22Rv1 (cell line): ENCODE data around the gene STAB1.

Source experiments
- H3K27ac ChIP-seq: fragments of 450-650 bp; 2 replicates; pipeline ENCODE4 v1.5.1; 2017
- ZFX ChIP-seq: fragments of 450-650 bp; IDR thresholded peaks from 2 replicates; pipeline ENCODE4 v1.6.1; 2017; ENCODE audit warnings: antibody characterized with exemption, borderline replicate concordance
- TF ChIP-seq, protein P1 (sequence below): fragments of 450-650 bp; IDR thresholded peaks from 2 replicates; pipeline ENCODE4 v1.5.1; 2017; ENCODE audit warnings: mild to moderate bottlenecking

Gene STAB1

DNA sequence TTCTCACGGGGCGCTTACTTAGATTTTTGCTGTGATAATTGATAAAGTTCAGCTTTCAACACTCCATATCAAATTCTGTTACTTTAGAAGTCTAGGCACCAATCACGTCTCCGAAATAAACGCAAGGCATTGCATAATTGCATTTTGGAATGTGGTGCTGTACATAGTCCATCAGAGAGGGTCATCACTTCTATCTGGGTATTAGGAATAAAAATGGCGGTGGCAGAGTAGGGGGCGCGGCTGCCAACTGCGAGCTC, 40.9 kb downstream of the STAB1 start:
- TF ChIP-seq, protein P1, sequence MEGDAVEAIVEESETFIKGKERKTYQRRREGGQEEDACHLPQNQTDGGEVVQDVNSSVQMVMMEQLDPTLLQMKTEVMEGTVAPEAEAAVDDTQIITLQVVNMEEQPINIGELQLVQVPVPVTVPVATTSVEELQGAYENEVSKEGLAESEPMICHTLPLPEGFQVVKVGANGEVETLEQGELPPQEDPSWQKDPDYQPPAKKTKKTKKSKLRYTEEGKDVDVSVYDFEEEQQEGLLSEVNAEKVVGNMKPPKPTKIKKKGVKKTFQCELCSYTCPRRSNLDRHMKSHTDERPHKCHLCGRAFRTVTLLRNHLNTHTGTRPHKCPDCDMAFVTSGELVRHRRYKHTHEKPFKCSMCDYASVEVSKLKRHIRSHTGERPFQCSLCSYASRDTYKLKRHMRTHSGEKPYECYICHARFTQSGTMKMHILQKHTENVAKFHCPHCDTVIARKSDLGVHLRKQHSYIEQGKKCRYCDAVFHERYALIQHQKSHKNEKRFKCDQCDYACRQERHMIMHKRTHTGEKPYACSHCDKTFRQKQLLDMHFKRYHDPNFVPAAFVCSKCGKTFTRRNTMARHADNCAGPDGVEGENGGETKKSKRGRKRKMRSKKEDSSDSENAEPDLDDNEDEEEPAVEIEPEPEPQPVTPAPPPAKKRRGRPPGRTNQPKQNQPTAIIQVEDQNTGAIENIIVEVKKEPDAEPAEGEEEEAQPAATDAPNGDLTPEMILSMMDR = no peak
- TF ChIP-seq ZFX = no peak
- H3K27ac ChIP-seq = peak overlapping the region; percentile 94

DNA sequence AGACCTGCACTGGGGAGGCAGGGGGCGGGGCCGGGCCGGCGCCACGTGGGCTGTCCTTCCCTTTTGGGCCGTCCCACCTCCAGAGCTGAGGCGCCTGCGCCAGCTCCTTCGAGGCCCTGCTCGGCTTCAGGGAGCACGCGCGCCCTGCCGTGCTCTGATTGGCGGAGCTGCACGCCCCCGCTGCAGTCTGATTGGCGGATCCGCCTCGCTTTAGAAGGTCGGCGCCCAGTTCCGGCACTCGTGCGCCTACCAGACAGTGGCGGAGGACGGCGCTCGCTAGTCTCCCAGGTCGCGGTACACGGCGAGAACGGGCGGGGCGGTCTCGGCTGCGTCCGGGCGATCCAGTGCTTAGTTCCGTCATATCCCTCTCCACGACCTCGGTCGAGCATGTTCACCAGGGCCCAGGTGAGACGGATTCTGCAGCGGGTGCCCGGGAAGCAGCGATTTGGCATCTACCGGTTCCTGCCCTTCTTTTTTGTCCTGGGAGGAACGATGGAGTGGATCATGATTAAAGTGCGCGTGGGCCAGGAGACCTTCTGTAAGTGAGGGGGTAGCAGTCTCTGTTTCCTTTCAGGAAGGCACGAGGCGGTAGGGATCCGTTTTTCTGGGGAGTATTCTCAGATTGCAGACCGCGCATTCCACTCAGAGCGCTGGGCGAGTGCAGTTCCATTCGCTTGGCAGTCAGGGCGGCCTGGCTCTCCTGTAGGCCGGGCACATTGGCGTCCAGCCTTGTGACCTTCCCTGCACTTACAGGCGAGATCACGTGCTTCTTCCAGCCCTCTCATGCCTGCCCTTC, 41.4 kb downstream of the STAB1 start, which contains the start of gene UQCC5:
Gene UQCC5 (plus strand): TSS at position 237 of the 796 bp plus-strand sequence. CDS start 151 bp downstream, at position 388.
- H3K27ac ChIP-seq = peak within 1 kb of the TSS; percentile 94
- TF ChIP-seq, protein P1 = no peak; the same call in 1 of the 2 replicates
- no peak for TF ChIP-seq ZFX

DNA sequence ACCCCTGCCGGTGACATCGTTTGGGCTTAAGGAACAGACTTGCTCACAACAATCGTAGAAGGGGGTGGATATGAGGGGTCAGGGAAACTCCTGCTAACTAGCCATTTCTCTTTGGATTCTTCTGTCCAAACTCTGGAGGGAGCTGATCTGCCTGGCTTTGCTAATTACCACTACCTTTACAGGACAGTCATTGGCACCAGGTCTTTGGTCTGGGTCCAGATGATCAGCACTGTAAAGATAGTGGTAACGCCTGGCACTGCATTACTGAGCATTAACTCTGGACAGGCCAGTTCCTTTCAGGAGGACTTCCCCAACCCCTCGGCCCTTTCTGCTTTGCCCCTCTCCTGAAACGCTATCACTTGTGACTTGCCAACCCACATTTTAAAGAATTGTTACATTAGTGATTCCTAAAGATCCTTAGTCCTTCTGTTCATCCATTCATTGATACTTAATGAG, 42.1 kb downstream of the STAB1 start:
- peak overlapping the region; percentile 94 for H3K27ac ChIP-seq
- TF ChIP-seq ZFX = no peak
- TF ChIP-seq, protein P1 = 0 out of 2 replicates have a peak, but pooled peaks have one; percentile 2

DNA sequence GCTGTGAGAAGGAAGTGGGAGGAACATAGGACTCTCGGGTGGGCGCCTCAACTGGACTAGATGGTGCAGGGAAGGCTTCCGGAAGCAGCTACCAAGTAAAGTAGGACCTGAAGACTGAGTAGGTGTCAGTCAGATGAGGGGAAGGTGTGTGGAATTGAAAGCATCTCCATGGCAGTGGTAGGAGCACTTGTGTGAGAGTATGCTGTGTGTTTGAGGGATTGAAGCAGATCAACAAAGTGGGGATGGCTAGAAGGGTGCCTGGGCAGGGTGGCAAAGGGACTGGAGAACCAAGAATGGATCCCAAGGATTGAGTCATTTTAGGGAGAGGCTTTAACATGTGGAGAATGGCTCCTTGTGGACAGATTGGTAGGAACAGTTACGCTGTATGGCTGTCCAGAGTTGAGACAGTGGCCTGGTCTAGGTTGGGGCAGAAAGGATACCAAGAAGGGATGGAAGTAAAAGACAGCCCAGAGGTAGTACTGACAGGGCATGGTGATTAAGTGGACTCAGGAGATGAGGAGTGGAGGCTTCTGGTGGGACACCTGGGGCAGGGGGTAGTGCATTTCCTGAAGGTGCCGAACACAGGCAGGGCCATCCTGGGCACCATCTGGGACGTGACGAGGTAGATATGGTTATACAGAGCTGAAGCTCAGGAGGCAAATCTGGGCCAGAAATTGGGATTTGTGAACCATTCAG, 42.7 kb downstream of the STAB1 start:
- H3K27ac ChIP-seq = peak overlapping the region; percentile 94

DNA sequence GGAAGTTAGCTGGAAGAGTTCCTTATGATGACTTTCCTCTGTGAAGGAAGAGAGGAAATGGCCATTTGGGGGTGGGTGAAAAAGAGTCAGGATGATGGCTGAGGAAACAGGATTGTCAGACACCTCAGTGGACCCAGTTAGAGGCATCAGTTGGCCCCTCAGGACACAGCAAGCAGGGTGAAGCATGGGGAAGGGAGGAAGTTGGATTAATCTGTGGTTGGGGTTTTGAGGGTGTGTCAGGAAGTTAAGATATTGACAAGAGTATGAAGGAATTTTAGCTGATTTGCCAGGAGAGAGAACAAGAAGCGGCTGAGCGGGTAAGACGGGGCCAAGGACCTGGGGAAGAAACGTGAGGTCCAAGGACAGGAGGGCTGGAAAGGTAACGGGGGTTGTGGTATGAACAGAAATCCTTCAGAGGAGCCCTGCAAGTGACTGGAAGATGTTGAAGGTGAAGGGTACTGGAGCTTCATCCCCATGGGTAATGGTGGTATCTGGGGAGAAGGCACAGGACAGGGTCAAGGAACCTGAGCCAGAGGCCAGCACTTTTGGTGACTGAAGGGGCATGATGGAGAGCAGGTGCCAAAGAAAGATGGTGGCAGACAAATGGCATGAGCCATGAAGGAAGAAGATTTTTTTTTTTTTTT, 44.0 kb downstream of the STAB1 start:
- no peak for TF ChIP-seq ZFX
- TF ChIP-seq, protein P1 = no peak
- H3K27ac ChIP-seq = peak overlapping the region; percentile 44; the same call in 1 of the 2 replicates

More for the DNA sequence above, 42.7 kb downstream of the STAB1 start:
- TF ChIP-seq, protein P1 = no peak
- no peak for TF ChIP-seq ZFX

DNA sequence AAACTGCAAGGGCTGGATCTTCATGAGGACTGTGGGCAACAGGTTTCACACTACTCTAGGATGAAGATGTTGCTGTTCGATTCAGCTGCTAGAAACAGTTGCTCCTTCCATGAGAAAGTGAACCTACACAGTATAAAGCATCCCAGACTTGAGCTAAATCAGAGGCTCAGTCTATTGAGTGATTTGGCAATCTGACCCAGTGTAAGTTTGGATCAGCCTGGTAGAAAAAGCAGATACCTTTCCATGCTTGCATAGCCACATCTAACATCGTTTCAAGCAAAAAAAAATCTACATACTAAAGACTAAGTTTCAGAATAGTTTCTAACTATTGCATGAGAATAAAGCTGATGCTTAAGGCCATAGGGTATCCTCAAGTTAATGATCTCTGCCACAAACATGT, 45.9 kb downstream of the STAB1 start:
- TF ChIP-seq, protein P1 = no peak
- no peak for TF ChIP-seq ZFX

More for the DNA sequence above, 45.9 kb downstream of the STAB1 start:
- H3K27ac ChIP-seq = no peak overlapping the region
